ENCODE data around the gene LY6G6F.

DNA sequence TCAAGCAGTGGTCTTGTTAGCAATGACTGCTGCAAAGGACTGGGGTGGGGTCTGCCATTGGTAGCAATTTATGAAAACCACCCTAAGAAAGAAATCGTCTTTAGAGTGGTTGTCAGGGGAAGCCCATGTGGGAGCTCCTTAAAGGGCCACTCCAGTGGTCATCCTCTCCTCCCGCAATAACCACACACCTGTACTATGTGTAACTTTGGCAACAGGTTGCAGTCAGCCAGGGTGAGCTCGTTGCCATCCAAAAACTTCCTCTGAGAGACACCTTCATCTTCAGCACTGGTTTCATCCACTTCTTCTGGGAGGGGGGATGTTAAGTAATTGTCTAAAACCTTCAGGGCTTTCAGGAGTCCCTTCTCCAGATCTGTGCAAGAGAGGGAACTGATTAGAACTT lies 25.4 kb downstream of the LY6G6F start:
- no peak for TF ChIP-seq POLR2AphosphoS5 (IDR thresholded peaks at IDR 0.05)
- TF ChIP-seq, protein P1, sequence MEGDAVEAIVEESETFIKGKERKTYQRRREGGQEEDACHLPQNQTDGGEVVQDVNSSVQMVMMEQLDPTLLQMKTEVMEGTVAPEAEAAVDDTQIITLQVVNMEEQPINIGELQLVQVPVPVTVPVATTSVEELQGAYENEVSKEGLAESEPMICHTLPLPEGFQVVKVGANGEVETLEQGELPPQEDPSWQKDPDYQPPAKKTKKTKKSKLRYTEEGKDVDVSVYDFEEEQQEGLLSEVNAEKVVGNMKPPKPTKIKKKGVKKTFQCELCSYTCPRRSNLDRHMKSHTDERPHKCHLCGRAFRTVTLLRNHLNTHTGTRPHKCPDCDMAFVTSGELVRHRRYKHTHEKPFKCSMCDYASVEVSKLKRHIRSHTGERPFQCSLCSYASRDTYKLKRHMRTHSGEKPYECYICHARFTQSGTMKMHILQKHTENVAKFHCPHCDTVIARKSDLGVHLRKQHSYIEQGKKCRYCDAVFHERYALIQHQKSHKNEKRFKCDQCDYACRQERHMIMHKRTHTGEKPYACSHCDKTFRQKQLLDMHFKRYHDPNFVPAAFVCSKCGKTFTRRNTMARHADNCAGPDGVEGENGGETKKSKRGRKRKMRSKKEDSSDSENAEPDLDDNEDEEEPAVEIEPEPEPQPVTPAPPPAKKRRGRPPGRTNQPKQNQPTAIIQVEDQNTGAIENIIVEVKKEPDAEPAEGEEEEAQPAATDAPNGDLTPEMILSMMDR (IDR thresholded peaks at IDR 0.05), result no peak

All from prostate gland (tissue), 2 donors.